ENCODE measurements around the gene SLC39A2. TPM values are rescaled to one million over a fixed set of nuclear protein-coding genes. Genes with fewer than 3 reads are reported as not detected.

SLC39A2 gene
- total and polyA plus RNA-seq, 9 of the 15 experiments (the other 6 are each of a cell fraction or from before 2014, with no cell fraction given): 0.06 to 0.09 TPM; not detected in 7

GRCh38 chr14:20989787-20990600 is 9.1 kb upstream of the SLC39A2 start, which contains the start of gene METTL17 (continued):
- TF ChIP-seq TEAD1 (CRISPR knock-in tag; IDR thresholded peaks at IDR 0.05) (no peak), SIRT6 (IDR thresholded peaks at IDR 0.05; ENCODE audit: low read depth, low read length) (no peak), ZNF12 (CRISPR knock-in tag; IDR thresholded peaks at IDR 0.05) (no peak), CCAR2 (IDR thresholded peaks at IDR 0.05; ENCODE audit: low read depth, low read length) (no peak), ZNF140 (CRISPR knock-in tag; IDR thresholded peaks at IDR 0.05) (no peak), ZBTB12 (CRISPR knock-in tag; IDR thresholded peaks at IDR 0.05) (no peak), ZBTB34 (CRISPR knock-in tag; IDR thresholded peaks at IDR 0.05) (no peak), SOX6 (IDR thresholded peaks at IDR 0.05) (no peak)
- TF ChIP-seq, protein P1, sequence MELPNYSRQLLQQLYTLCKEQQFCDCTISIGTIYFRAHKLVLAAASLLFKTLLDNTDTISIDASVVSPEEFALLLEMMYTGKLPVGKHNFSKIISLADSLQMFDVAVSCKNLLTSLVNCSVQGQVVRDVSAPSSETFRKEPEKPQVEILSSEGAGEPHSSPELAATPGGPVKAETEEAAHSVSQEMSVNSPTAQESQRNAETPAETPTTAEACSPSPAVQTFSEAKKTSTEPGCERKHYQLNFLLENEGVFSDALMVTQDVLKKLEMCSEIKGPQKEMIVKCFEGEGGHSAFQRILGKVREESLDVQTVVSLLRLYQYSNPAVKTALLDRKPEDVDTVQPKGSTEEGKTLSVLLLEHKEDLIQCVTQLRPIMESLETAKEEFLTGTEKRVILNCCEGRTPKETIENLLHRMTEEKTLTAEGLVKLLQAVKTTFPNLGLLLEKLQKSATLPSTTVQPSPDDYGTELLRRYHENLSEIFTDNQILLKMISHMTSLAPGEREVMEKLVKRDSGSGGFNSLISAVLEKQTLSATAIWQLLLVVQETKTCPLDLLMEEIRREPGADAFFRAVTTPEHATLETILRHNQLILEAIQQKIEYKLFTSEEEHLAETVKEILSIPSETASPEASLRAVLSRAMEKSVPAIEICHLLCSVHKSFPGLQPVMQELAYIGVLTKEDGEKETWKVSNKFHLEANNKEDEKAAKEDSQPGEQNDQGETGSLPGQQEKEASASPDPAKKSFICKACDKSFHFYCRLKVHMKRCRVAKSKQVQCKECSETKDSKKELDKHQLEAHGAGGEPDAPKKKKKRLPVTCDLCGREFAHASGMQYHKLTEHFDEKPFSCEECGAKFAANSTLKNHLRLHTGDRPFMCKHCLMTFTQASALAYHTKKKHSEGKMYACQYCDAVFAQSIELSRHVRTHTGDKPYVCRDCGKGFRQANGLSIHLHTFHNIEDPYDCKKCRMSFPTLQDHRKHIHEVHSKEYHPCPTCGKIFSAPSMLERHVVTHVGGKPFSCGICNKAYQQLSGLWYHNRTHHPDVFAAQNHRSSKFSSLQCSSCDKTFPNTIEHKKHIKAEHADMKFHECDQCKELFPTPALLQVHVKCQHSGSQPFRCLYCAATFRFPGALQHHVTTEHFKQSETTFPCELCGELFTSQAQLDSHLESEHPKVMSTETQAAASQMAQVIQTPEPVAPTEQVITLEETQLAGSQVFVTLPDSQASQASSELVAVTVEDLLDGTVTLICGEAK (IDR thresholded peaks at IDR 0.05): peak; percentile 98
- TF ChIP-seq, protein P1 (CRISPR knock-in tag; IDR thresholded peaks at IDR 0.05): no peak
- TF ChIP-seq, protein P2, sequence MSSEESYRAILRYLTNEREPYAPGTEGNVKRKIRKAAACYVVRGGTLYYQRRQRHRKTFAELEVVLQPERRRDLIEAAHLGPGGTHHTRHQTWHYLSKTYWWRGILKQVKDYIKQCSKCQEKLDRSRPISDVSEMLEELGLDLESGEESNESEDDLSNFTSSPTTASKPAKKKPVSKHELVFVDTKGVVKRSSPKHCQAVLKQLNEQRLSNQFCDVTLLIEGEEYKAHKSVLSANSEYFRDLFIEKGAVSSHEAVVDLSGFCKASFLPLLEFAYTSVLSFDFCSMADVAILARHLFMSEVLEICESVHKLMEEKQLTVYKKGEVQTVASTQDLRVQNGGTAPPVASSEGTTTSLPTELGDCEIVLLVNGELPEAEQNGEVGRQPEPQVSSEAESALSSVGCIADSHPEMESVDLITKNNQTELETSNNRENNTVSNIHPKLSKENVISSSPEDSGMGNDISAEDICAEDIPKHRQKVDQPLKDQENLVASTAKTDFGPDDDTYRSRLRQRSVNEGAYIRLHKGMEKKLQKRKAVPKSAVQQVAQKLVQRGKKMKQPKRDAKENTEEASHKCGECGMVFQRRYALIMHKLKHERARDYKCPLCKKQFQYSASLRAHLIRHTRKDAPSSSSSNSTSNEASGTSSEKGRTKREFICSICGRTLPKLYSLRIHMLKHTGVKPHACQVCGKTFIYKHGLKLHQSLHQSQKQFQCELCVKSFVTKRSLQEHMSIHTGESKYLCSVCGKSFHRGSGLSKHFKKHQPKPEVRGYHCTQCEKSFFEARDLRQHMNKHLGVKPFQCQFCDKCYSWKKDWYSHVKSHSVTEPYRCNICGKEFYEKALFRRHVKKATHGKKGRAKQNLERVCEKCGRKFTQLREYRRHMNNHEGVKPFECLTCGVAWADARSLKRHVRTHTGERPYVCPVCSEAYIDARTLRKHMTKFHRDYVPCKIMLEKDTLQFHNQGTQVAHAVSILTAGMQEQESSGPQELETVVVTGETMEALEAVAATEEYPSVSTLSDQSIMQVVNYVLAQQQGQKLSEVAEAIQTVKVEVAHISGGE (CRISPR knock-in tag; IDR thresholded peaks at IDR 0.05): peak in 2 of 3 experiments; percentile 10 to 83; a peak in 4 of 6 replicates

Measured in K562 (cell line).